Measurements from ENCODE around the gene HINT3.
"Not testable (repeated sequence)": the region's sequence is repeated elsewhere in the genome, so short reads cannot be mapped to it uniquely, and the experiment has no call there.

HINT3 gene

DNA sequence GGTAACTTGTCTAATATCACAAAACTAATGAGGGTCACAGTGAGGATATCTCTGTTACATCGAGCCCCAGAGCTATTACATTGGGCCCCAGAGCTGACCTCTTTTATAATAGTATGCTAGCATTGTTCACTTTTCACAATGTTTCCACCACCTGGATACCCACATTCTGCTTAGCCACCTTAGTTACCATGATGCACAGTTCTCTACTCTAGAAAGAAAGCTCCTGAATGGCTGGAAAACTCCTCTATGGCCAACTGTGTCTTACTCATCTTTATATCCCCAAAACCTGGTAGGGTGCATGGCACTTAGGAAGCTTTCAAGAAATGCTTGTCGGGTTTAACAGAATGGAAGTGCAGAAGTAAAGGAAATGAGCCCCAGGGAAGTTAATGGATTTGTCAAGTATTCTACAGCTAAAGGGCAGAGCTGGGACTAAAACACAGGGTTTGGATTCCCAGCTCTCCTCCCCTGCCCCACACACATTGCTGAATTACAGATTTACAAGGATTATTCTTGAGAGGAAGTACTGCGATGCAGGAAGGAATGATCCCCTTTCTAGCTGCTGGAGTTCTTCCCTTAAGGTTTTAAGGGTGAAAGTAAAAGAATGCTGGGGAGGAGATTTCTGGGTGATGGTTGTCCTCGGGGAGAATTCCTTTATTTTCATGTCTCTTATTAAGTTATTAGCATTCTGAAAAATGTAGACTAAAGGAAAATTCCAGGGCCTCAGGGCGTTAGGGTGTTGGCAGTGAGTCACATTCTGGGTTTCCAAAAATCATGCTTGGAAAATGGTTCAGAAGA lies 16.1 kb upstream of the HINT3 start:
- peak; percentile 30 for DNase-seq

DNA sequence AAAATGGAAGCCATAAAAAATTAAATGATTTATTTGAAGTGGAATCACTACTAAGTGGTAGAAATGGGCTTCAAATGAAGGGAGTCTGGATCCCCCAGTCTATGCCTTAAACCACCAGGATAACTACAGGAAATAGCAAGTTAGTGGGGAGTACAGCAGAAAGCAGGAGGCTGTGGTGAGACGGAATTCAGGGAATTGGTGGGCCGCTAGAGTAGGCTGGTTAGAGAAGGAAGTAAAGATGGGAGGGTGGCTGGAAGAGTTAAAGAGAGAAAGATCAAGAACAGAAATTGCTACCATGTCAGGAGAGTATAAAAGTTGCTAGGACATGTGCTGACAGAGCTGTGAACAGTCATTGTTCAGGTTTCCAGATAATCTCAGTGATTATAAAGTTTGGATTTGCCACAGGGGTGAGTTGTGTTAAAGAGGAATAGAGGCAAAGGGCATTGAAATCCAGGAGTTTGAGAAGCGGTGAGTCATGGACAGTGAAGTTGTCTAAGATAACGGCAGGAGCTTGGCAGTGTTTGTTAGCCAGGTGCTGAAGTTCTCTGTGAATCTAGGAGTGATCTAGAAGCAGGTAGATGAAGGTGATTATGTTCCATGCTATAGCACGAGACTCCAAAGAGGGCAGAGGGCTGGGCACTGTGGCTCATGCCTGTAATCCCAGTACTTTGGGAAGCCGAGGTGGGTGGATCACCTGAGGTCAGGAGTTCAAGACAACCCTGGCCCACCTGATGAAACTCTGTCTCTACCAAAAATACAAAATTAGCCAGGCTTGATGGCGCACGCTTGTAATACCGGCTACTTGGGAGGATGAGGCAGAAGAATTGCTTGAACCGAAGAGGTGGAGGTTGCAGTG lies 13.7 kb upstream of the HINT3 start:
- DNase-seq: no peak

DNA sequence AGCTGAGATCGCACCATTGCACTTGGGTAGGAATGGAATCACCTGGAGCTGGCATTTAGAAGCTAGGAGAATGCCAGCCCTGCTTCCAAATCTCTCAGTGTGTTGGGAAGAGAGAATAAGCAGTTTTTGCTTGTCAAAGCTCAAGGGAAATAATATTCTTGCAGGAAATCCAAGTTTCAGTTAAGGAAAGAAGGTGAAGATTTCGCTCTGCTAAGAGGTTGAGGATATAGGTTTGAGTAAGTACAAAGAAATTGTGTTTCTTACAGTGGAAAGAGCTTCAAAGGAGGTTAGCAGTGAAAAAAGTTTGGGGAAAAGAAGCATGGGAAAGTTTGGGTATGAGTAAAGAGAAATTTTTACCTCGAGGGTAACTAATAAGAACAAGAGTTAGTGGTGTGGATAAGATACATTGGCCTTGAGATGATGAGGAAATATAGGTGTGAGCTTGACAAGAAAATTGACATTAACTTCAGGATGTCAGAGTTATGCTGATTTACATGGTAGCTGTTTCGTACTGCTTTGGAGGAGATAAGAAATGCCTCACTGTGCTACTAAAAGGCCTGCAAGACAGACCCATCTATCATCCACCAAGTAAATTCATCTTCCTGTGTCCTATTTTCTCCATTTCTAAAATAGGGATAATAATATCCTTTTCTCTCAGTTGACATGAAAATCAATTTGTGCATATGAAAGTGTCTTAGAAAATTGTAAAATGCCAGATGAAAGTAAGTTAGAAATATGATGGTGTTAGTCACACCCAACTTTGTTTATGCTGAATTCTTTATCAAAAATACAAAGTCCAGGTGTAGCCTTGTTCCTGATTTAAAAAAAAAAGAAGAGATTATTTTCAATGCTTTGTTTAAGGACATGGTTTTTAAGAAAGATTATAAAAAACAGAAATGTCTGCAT lies 12.8 kb upstream of the HINT3 start:
- no peak for DNase-seq

DNA sequence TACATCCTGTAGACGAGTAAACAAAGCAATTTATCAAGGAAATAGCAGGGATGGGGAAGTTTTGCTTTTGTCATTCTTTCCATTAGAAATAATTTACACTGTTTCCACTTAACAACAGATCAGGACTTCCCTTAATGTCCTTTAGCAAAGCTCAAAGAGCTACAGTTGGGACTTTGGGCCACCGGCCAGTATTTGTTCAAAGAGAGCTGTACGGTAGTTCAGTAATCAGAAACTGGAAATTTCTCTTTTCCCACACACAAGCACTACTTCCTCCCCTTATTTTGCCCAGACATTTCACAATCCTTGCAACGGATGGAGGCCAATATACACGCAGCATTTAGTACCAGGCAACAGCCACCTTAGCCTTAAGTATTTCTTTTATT lies 12.1 kb upstream of the HINT3 start:
- no peak for DNase-seq

GRCh38 chr6:125944896-125945295 lies 11.7 kb upstream of the HINT3 start:
- DNase-seq: no peak

GRCh38 chr6:125945378-125946141 lies 11.0 kb upstream of the HINT3 start:
- no peak for DNase-seq

GRCh38 chr6:125947615-125948014 lies 9.0 kb upstream of the HINT3 start:
- DNase-seq: no peak

GRCh38 chr6:125948455-125948854 lies 8.1 kb upstream of the HINT3 start:
- DNase-seq: no peak

- DNase-seq: no peak
Measured at GRCh38 chr6:125949069-125949468, 7.5 kb upstream of the HINT3 start.

- no peak for DNase-seq
Measured at GRCh38 chr6:125950293-125950692, 6.3 kb upstream of the HINT3 start.

- DNase-seq: not testable (repeated sequence)
Measured at GRCh38 chr6:125950716-125951115, 5.9 kb upstream of the HINT3 start.

GRCh38 chr6:125951323-125951722 lies 5.2 kb upstream of the HINT3 start:
- no peak for DNase-seq

GRCh38 chr6:125952764-125953501 lies 3.6 kb upstream of the HINT3 start:
- no peak for DNase-seq

- DNase-seq: no peak
Measured at GRCh38 chr6:125953502-125953875, 3.1 kb upstream of the HINT3 start.

- DNase-seq: no peak
Measured at GRCh38 chr6:125954735-125955339, 1.7 kb upstream of the HINT3 start.

- no peak for DNase-seq
Measured at GRCh38 chr6:125955973-125956372, 597 bp upstream of the HINT3 start.

- no peak for DNase-seq
Measured at GRCh38 chr6:125957391-125957693, 772 bp downstream of the HINT3 start.

- DNase-seq: peak; percentile 35
Measured at GRCh38 chr6:125957845-125958244, 1.3 kb downstream of the HINT3 start.

GRCh38 chr6:125959041-125959440 lies 2.5 kb downstream of the HINT3 start:
- no peak for DNase-seq

- no peak for DNase-seq
Measured at GRCh38 chr6:125961117-125961516, 4.5 kb downstream of the HINT3 start.

- no peak for DNase-seq
Measured at GRCh38 chr6:125962900-125963497, 6.4 kb downstream of the HINT3 start.

Measured in eye (tissue), 1 donor.